Measurements from ENCODE around the gene MAGI1.

DNA sequence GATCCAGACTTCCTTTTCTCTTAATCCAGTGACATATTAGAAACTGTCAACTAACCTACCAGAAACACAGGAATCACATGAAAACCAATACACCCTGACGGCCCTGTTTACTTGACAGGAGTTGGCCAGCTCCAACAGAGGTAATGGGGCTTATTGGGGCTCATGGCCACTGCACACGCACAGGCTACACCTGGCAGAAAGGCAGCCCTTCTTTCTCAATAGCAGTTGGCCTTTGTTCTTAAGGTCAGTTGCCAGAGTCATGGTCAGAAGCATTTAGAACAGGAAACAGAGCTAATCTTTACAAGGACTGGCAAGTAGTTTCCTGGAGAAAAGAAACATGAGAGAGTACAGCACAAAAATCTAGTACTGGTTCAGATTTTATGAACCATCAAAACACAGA, 181.8 kb downstream of the MAGI1 start:
- TF ChIP-seq CTCF (IDR thresholded peaks at IDR 0.05), result no peak
- TF ChIP-seq POLR2AphosphoS5 (IDR thresholded peaks at IDR 0.05), result no peak
- TF ChIP-seq POLR2A (IDR thresholded peaks at IDR 0.05), result no peak

Measured in breast epithelium (tissue), 3 donors.